GM18861 (cell line): ENCODE measurements around the gene PPP1R2B.
A peak's percentile ranks its signal among the peaks of the same experiment; 100 is the strongest.
"Not testable (repeated sequence)": the region's sequence is repeated elsewhere in the genome, so short reads cannot be mapped to it uniquely, and the experiment has no call there.

Experiments used
- ATAC-seq: cut with Tn5 transposase; IDR thresholded peaks from one replicate; pipeline ENCODE4 v1.9.1; 2021; ENCODE audit not compliant: unreplicated experiment

PPP1R2B gene

GRCh38 chr5:156850206-156850751, at the start of gene PPP1R2B:
Gene PPP1R2B (plus strand): TSS chr5:156850295. CDS start chr5:156850563, 268 bp downstream.
- no peak for ATAC-seq

- ATAC-seq, result no peak
These were observed 49.2 kb upstream of the PPP1R2B start for GRCh38 chr5:156800929-156801328.

GRCh38 chr5:156802501-156802900, 47.6 kb upstream of the PPP1R2B start:
- ATAC-seq, result no peak

- ATAC-seq, result no peak
These were observed 46.7 kb upstream of the PPP1R2B start for GRCh38 chr5:156803404-156803803.

- no peak for ATAC-seq
These were observed 37.1 kb upstream of the PPP1R2B start for GRCh38 chr5:156812959-156813358.

GRCh38 chr5:156815988-156816599, 34.0 kb upstream of the PPP1R2B start:
- peak; percentile 73 for ATAC-seq

GRCh38 chr5:156819537-156819936, 30.6 kb upstream of the PPP1R2B start:
- no peak for ATAC-seq

- ATAC-seq, result no peak
These were observed 30.0 kb upstream of the PPP1R2B start for GRCh38 chr5:156819967-156820581.

GRCh38 chr5:156824241-156824640, 25.9 kb upstream of the PPP1R2B start:
- ATAC-seq, result no peak

GRCh38 chr5:156824800-156825199, 25.3 kb upstream of the PPP1R2B start:
- ATAC-seq, result no peak

- ATAC-seq, result no peak
These were observed 24.4 kb upstream of the PPP1R2B start for GRCh38 chr5:156825688-156826087.

GRCh38 chr5:156826150-156826549, 23.9 kb upstream of the PPP1R2B start:
- peak; percentile 90 for ATAC-seq

- ATAC-seq, result no peak
These were observed 15.2 kb upstream of the PPP1R2B start for GRCh38 chr5:156834916-156835315.

GRCh38 chr5:156835905-156836304, 14.2 kb upstream of the PPP1R2B start:
- ATAC-seq, result peak; percentile 60

- no peak for ATAC-seq
These were observed 13.2 kb upstream of the PPP1R2B start for GRCh38 chr5:156836846-156837245.

- no peak for ATAC-seq
These were observed 11.1 kb upstream of the PPP1R2B start for GRCh38 chr5:156838961-156839360.

- no peak for ATAC-seq
These were observed 8.4 kb upstream of the PPP1R2B start for GRCh38 chr5:156841737-156842136.

- ATAC-seq, result no peak
These were observed 3.2 kb upstream of the PPP1R2B start for GRCh38 chr5:156846914-156847313.

- ATAC-seq, result not testable (repeated sequence)
These were observed 1.6 kb upstream of the PPP1R2B start for GRCh38 chr5:156848447-156848846.

- ATAC-seq, result no peak
These were observed 1.8 kb downstream of the PPP1R2B start for GRCh38 chr5:156851880-156852279.

GRCh38 chr5:156853055-156853454, 3.0 kb downstream of the PPP1R2B start:
- ATAC-seq, result not testable (repeated sequence)

GRCh38 chr5:156865427-156865826, 15.3 kb downstream of the PPP1R2B start:
- no peak for ATAC-seq

- ATAC-seq, result no peak
These were observed 20.4 kb downstream of the PPP1R2B start for GRCh38 chr5:156870498-156870839.
